NCI-H1417 (cell line): ENCODE results near the gene CYP2S1.
"Not testable (repeated sequence)": the region's sequence is repeated elsewhere in the genome, so short reads cannot be mapped to it uniquely, and the experiment has no call there.

ENCODE experiments used
- DNase-seq, 3 experiments: peaks; one replicate each; lab custom pipeline; 2025; lab: John Stamatoyannopoulos, UW

Gene CYP2S1, protein sequence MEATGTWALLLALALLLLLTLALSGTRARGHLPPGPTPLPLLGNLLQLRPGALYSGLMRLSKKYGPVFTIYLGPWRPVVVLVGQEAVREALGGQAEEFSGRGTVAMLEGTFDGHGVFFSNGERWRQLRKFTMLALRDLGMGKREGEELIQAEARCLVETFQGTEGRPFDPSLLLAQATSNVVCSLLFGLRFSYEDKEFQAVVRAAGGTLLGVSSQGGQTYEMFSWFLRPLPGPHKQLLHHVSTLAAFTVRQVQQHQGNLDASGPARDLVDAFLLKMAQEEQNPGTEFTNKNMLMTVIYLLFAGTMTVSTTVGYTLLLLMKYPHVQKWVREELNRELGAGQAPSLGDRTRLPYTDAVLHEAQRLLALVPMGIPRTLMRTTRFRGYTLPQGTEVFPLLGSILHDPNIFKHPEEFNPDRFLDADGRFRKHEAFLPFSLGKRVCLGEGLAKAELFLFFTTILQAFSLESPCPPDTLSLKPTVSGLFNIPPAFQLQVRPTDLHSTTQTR

GRCh38 chr19:41192574-41193429 lies at the start of gene CYP2S1:
Gene CYP2S1, plus strand, starts transcription at chr19:41193219. Its CDS starts 46 bp downstream, at chr19:41193265.
- no peak for DNase-seq

GRCh38 chr19:41144403-41144802 lies 48.6 kb upstream of the CYP2S1 start:
- peak; percentile 21 to 70 (median 70) for DNase-seq

DNA sequence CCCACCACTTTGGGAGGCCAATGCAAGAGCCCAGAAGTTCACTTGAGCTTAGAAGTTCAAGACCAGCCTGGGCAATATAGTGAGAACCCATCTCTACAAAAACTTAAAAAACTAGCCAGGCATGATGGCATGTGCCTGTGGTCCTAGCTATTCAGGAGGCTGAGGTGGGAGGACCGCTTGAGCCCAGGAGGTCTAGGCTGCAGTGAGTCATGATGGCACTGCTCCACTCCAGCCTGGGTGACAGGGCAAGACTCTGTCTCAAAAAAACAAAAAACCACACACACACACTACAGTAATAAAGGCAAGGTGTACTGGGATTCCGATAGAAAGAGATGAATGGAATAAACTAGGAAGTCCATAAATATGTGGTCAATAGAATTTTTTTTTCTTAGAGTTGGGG lies 43.2 kb upstream of the CYP2S1 start:
- DNase-seq: no peak

DNA sequence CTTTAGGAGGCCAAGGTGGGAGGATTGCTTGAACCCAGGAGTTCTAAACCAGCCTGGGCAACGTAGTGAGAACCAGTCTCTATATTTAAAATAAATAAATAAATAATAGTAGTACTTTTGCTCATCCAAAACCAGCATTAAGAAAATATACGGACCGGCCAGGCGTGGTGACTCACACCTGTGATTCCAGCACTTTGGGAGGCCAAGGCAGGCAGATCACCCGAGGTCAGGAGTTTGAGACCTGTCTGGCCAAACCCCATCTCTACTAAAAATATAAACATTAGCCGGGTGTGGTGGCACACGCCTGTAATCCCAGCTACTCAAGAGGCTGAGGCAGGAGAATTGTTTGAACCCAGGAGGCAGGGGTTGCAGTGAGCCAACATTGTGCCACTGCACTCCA lies 42.0 kb upstream of the CYP2S1 start:
- DNase-seq: not testable (repeated sequence)

DNA sequence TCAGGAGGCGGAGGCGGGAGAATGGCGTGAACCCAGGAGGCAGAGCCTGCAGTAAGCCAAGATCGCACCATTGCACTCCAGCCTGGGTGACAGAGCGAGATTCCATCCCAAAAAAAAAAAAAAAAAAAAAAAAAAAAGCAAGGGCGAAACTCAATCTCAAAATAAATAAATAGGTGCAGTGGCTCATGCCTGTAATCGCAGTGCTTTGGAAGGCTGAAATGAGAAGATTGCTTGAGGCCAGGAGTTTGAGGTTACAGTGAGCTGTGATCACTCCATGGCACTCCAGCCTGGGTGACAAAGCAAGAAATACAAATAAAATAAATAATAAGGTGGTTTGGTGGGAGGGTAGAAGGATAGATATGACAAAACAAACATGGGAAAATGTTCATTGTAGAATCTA lies 39.0 kb upstream of the CYP2S1 start:
- DNase-seq: no peak

DNA sequence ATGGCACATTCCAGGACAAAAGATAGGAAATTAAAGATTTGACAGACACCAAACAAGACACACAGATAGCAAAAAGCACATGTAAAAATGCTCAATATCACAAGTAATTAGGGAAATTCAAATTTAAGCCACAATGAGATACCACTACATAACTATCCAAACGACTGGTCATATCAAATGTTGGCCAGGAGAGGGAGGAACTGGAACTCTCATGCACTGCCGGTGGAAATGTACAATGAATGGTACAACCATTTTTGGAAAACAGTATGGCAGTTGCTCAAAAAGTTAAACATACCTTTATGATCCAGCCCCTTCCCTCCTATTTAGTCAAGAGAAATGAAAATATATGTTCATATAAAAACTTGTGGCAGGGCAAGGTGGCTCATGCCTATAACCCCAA lies 36.8 kb upstream of the CYP2S1 start:
- no peak for DNase-seq

DNA sequence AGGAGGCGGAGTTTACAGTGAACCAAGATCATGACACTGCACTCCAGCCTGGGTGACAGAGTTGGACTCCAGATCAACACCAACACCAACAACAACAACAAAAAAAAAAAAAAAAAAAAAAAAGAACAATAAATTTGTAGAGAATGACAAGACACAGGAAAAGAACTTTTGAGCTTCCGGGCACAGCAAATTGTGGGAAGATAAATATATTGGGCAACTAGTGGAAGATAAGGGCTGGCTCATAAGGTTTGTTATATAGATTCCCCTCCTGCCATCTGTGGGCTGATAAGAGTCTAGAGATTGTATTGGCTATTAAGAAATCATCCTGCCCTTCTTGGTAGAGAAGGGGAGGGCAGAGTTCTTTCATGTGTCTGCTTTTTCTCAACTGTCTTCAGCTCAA lies 33.1 kb upstream of the CYP2S1 start:
- DNase-seq: no peak

DNA sequence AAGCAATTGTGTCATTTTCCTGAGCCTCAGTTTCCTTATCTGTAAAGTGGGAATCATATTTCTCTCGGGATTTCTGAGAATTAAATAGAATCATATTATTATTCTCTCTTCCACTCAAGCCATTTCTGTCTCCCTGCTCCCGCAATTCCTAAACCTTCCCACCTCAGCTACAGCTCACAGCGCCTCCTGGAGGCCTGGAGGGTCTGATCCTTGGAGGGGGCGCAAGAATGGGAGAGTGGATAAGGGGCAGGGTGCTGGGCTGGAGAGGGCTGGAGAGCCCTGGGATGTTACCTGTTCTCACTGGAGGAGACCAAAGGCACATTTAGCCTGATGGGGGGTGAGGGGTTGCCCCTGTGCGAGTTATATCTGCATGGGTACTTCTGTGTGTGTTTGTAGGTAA lies 31.1 kb upstream of the CYP2S1 start:
- DNase-seq: no peak

DNA sequence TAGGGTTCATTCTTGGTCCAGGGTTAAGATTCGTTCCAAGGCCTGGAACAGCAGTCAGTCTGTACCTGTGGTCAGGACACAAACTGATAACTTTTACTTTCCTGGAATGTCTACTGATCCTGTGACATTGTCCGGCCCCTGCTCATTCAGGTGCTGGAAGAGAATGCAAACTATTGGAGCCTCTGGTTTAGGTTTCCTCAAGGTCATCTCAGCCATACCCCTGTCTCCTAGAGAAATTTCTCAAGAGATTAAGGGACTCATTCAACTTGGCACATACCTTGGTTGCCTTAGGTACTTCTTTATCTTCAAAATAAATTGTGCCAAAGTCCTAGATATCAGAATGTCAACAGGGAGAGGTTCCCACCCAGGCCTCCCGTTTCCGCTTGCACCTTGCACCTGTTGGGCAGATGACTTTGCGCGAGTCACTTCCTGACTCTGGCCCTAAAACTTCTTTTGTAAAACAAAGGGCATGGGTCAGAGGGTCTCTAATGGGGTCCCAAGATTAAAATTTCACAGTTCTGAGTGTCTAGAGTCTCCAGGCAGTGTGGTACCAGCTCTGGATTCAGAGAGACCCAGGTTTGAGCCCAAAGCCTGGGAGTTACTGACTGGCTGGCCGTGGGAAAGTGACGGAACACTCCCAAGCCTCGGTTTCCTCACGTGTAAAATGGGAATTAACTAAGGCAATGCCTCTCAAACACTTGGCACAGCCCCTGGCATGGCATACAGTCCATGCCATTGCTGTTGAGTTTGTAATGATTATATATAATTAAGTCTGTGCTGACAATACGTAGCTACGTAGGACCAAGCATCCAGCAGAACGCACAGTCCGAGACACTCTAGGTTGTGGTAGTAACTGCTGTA lies 25.8 kb upstream of the CYP2S1 start:
- no peak for DNase-seq

DNA sequence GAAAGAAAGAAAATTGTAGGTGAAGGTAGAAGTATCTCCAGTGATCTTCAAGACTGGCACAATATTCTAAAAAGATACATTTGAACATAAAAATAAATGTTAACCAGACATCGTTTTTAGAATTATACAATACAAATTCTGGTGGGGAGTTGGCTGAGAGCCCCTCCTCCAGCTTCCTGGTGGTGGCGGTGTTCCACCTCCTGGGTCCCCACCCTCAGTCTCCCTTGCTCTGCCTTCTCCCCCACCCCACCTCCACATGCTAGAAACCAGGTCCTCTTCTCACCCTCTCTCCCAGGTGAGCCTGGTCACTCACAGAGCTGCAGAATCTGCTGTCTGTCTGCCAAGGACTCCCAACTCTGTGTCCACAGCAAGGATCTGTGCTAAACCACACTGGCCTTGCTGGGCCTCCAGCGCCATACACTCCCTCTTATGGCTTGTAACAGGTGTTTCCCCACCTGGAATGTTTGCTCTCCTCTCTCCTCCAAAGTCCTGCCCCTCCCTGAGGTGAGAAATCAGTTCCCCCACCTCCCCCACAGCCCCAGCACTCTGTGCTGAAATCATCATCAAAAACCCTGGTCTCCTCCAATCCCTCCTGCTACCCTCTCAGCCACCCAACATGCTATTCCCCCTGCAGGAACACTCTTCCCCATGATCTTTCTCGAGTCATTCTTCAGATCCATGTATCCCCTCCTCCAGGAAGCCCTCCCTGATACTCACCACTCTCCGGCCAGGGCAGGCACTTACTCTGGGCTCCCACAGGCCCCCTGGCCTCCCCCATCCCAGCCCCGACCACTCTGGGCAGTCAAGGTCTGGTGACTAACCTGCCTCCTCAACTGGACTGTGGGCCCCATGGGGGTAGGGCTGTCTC lies 20.5 kb upstream of the CYP2S1 start:
- DNase-seq: no peak

DNA sequence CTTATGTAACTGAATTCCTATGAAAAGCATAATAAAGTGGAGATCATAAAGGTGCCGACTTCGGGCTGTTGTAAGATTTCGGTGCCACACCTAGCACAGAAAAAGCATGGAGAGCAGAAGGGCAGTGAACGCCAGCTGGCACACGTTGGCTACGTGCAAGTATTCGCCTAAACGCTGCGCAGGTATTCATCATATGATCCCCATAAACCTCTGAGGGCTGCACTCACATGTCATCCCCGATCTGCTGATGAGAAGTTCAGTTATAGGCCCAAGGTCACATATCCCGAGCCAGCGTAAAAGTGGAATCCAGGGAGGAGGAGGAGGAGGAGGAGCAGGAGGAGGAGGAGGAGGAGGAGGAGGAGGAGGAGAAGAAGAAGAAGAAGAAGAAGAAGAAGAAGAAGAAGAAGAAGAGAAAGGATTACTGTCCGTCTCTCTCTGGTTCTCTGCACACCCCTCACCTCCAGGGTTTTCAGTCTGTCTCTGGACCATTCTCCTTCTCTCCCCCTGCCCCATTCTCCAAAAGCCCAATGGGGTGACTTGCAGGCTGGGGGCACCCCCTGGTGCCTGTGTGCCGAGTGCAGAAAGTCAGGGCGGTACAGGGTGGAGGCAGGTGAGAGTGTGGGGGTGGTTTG lies 18.6 kb upstream of the CYP2S1 start:
- no peak for DNase-seq

GRCh38 chr19:41175801-41176777 lies 16.9 kb upstream of the CYP2S1 start:
- DNase-seq: no peak

DNA sequence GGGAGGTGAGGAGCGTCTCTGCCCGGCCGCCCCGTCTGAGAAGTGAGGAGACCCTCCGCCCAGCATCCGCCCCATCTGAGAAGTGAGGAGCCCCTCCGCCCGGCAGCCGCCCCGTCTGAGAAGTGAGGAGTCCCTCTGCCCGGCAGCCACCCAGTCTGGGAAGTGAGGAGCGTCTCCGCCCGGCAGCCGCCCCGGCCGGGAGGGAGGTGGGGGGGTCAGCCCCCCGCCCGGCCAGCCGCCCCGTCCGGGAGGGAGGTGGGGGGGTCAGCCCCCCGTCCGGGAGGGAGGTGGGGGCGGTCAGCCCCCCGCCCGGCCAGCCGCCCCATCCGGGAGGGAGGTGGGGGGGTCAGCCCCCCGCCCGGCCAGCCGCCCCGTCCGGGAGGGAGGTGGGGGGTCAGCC lies 12.8 kb upstream of the CYP2S1 start:
- DNase-seq: not testable (repeated sequence)

DNA sequence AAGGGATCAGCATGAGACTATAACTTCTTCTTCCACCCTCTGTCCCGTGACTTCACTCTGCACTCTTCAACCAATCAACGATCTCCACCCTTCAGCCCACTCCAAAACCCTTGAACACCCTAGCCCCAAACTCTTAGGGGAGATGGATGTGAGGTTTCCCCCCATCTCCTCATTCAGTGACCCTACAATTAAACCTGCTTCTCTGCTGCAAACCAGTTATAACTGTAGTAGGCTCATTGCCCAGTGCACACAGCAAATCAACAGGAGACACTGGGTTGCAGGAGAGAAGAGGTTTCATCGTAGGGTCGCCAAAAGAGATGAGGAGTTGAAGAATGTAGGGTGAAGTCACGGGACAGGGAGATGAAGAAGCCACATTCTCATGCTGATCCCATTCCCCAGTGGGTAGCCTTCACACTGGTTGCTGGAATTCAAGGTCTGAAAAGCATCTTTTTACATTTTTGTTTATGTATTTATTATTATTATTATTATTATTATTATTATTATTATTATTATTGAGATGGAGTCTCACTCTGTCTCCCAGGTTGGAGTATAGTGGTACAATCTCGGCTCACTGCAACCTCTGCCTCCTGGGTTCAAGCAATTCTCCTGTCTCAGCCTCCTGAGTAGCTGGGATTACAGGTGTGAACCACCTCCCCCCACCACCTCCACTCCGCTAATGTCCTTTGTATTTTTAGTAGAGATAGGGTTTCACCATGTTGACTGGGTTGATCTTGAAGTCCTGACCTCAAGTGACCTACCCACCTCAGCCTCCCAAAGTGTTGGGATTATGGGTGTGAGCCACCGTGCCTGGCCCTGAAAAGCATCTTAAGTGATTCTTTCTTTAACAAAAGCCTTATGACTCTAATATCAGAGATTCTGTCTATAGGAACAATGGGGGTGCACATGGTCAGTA lies 5.8 kb upstream of the CYP2S1 start:
- no peak for DNase-seq

GRCh38 chr19:41187884-41188279 lies 5.1 kb upstream of the CYP2S1 start:
- no peak for DNase-seq

DNA sequence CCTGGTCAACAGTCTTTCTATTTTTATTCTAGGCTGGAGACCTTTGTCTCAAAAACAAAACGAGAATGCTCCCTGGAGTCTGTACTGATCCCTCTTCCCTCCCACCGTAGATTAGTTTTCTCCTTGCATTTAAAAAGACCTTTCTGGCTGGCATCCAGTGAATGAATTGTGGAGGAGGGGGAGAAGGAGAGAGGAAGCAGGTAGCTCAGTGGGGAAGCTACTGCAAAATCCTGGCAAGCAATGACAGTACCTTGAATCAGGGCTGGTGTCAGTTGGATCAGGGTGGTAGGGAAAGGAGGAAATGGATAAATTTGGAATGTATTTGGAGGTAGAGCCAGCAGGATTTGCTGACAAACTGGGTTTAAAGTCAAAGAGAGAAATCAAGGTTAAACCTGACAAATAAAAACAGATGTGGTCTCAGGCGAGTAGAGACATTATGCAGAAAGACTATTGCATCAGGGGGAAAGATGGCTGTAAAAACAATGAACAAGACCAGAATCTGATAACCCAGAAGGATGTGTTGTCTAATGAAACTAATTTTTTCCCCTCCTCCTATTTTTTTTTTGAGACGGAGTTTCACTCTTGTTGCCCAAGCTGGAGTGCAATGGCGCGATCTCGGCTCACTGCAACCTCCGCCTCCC lies 3.5 kb upstream of the CYP2S1 start:
- peak in 1 of 3 experiments; percentile 3 for DNase-seq

DNA sequence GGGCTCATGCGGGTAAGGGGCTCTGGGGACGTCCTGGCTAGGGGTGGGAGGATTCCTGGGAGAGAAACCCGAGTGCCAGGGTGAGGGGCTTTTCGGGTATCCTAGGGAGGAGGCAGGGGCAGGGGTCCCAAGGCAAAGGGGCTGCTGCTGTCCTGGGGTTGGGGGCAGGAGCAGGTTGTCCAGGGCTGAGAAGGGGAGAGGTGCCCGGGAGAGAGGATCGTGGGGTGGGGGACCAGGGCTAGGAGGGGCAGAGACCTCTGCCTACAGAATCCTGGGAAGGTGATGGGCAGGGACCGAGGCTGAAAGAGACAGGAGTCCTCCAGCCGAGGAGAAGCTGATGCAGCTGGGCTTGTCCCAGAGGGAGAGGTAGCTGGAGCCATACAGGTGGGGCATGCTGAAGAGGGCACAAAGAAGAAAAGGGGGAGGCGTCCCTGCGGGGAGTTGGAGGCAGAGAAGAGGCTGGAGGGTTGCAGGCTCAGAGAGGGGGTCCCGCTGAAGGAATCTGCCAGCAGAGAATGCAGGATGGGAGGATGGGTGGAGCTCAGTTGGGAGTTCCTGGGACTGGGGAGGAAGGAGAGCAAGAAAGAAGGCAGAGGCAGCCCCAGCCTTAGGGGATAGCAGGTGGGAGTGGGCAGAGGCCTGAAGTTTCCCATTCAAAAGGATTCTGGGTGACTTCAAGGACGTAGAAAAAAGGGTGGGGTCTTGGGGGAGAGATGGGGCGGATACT lies 574 bp downstream of the CYP2S1 start:
- no peak for DNase-seq
